ENCODE data around the gene EDA2R. TPM values are rescaled to one million over a fixed set of nuclear protein-coding genes. Genes with fewer than 3 reads are reported as not detected.

The EDA2R gene, protein sequence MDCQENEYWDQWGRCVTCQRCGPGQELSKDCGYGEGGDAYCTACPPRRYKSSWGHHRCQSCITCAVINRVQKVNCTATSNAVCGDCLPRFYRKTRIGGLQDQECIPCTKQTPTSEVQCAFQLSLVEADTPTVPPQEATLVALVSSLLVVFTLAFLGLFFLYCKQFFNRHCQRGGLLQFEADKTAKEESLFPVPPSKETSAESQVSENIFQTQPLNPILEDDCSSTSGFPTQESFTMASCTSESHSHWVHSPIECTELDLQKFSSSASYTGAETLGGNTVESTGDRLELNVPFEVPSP
- total RNA-seq (ENCODE audit: low replicate concordance) = 8.0 and 8.8 TPM in 2 replicates

DNA sequence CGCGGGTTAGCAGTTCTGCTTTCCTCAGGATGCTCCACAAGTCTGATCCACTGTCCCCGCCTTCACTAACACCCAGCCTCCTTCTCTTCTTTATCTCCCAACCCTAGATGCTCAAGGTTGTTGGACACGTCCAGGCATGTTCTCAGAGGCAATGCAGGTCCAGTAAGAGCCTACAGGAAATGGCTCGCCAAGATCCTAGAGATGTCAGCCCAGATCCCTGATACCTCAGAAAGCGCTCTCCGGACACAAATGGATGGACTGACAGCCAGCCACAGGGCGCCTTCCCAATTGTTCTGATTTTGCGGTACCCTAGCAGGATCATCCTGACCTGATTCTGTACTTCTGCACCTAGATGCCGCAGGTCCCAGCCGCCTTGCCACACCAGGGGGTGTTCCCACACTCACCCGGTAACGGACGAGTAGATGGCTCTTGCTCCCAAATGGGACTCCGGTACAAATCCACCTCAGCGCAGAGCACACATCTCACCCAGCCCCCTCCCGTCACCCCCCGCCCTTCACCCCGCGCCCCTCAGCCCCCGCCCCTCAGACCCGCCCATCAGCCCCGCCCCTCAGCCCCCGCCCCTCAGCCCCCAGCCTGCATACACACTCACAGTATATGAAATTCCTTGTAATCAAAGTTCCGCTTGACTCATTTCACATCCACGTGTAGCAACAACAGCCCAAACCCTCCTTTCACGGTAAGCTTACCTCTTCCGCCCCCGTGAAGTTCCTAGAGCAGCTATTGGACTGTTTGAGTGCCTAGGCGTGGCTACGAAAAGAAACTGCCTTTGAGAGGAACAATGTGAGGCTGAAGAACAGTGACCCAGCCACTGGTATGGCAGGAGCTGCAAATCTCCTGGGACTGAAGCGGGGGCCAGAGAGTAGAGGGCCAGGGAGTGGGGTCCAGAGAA lies at the start of gene EDA2R:
EDA2R (minus strand) TSS at position 488 of the 910 bp plus-strand sequence. CDS start 23,058 bp downstream, outside the sequence.
- Histone ChIP-seq H3K36me3 (no peaks in the 10 kb centered on the region), H3K4me2 (peak within 1 kb of the TSS; percentile 72), H3K27ac (no peak within 1 kb of the TSS), H2AFZ (replicated peaks) (peak within 1 kb of the TSS; percentile 42), H3K4me1 (peaks cover 10% of the 10 kb centered on the region), H4K20me1 (ENCODE audit: low read depth) (no peaks in the 10 kb centered on the region), H3K9ac (no peak within 1 kb of the TSS), H3K4me3 (peak within 1 kb of the TSS; percentile 54), H3K9me3 (ENCODE audit: low read depth) (no peaks in the 10 kb centered on the region), H3K79me2 (ENCODE audit: low read depth) (peaks cover 9% of the 10 kb centered on the region), H3F3A (ENCODE audit: low read depth) (peaks cover 6% of the 10 kb centered on the region), H3K27me3 (no peaks in the 10 kb centered on the region)
- peak; percentile 83 for DNase-seq (ENCODE audit: low spot score)
- Mint-ChIP-seq H3K27ac (no peak within 1 kb of the TSS), H3K36me3 (no peaks in the 10 kb centered on the region), H3K4me1 (peaks cover 9% of the 10 kb centered on the region), H3K27me3 (ENCODE audit: insufficient read depth, low read depth) (peaks cover 2% of the 10 kb centered on the region), H3K9me3 (peaks cover 5% of the 10 kb centered on the region), H3K4me3 (peak within 1 kb of the TSS; percentile 83)
- no peak for TF ChIP-seq EZH2phosphoT487 (IDR thresholded peaks at IDR 0.05)
- no peak for TF ChIP-seq EZH2 (IDR thresholded peaks at IDR 0.05)
- TF ChIP-seq, protein P1, sequence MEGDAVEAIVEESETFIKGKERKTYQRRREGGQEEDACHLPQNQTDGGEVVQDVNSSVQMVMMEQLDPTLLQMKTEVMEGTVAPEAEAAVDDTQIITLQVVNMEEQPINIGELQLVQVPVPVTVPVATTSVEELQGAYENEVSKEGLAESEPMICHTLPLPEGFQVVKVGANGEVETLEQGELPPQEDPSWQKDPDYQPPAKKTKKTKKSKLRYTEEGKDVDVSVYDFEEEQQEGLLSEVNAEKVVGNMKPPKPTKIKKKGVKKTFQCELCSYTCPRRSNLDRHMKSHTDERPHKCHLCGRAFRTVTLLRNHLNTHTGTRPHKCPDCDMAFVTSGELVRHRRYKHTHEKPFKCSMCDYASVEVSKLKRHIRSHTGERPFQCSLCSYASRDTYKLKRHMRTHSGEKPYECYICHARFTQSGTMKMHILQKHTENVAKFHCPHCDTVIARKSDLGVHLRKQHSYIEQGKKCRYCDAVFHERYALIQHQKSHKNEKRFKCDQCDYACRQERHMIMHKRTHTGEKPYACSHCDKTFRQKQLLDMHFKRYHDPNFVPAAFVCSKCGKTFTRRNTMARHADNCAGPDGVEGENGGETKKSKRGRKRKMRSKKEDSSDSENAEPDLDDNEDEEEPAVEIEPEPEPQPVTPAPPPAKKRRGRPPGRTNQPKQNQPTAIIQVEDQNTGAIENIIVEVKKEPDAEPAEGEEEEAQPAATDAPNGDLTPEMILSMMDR (IDR thresholded peaks at IDR 0.05) = no peak

GRCh38 chrX:66684196-66684595 lies 45.3 kb upstream of the EDA2R start:
- Histone ChIP-seq H3K4me3 (no peak overlapping the region), H3K79me2 (ENCODE audit: low read depth) (no peaks in the 10 kb centered on the region), H3F3A (ENCODE audit: low read depth) (no peaks in the 10 kb centered on the region), H3K36me3 (no peaks in the 10 kb centered on the region), H3K4me2 (no peak overlapping the region), H3K27ac (no peak overlapping the region), H3K9me3 (ENCODE audit: low read depth) (no peaks in the 10 kb centered on the region), H2AFZ (replicated peaks) (no peak overlapping the region), H4K20me1 (ENCODE audit: low read depth) (no peaks in the 10 kb centered on the region), H3K9ac (no peak overlapping the region), H3K4me1 (no peaks in the 10 kb centered on the region), H3K27me3 (no peaks in the 10 kb centered on the region)
- Mint-ChIP-seq H3K4me3 (no peak overlapping the region), H3K27ac (no peak overlapping the region), H3K27me3 (ENCODE audit: insufficient read depth, low read depth) (peaks cover 2% of the 10 kb centered on the region), H3K4me1 (no peaks in the 10 kb centered on the region), H3K9me3 (no peaks in the 10 kb centered on the region), H3K36me3 (no peaks in the 10 kb centered on the region)
- DNase-seq (ENCODE audit: low spot score) = no peak
- TF ChIP-seq EZH2phosphoT487 (IDR thresholded peaks at IDR 0.05) (no peak), EZH2 (IDR thresholded peaks at IDR 0.05) (no peak)
- TF ChIP-seq, protein P1 (IDR thresholded peaks at IDR 0.05) = no peak

DNA sequence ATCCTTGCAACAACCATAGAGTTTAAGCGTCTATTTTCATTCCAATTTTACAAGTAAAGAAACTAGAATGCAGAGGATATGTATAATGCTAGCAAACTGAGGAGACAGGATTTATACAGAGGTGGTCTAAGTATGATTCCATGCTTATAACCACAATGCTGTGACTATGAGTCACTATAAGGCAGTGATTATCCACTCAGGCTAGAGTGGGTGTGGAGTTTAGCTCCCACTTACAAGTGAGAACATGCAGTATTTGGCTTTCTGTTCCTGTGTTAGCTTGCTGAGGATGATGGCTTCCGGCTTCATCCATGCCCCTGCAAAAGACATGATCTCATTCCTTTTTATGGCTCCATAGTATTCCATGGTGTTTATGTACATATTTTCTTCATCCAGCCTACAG lies 41.6 kb upstream of the EDA2R start:
- H3K27ac Mint-ChIP-seq = no peak overlapping the region
- H3K27ac ChIP-seq = no peak overlapping the region
- H3K4me2 ChIP-seq = no peak overlapping the region
- peaks cover 2% of the 10 kb centered on the region for H3K27me3 Mint-ChIP-seq (ENCODE audit: insufficient read depth, low read depth)
- no peak overlapping the region for H3K4me3 ChIP-seq
- no peak overlapping the region for H2AFZ ChIP-seq (replicated peaks)
- H3K27me3 ChIP-seq = no peaks in the 10 kb centered on the region
- H3F3A ChIP-seq (ENCODE audit: low read depth) = no peaks in the 10 kb centered on the region
- no peaks in the 10 kb centered on the region for H3K36me3 Mint-ChIP-seq
- TF ChIP-seq, protein P1 (IDR thresholded peaks at IDR 0.05) = no peak
- no peak for TF ChIP-seq EZH2 (IDR thresholded peaks at IDR 0.05)
- TF ChIP-seq EZH2phosphoT487 (IDR thresholded peaks at IDR 0.05) = no peak
- H3K4me3 Mint-ChIP-seq = no peak overlapping the region
- no peaks in the 10 kb centered on the region for H3K36me3 ChIP-seq
- H3K79me2 ChIP-seq (ENCODE audit: low read depth) = no peaks in the 10 kb centered on the region
- H3K9me3 Mint-ChIP-seq = no peaks in the 10 kb centered on the region
- no peaks in the 10 kb centered on the region for H3K4me1 ChIP-seq
- no peaks in the 10 kb centered on the region for H3K4me1 Mint-ChIP-seq
- H3K9me3 ChIP-seq (ENCODE audit: low read depth) = no peaks in the 10 kb centered on the region
- no peaks in the 10 kb centered on the region for H4K20me1 ChIP-seq (ENCODE audit: low read depth)
- no peak for DNase-seq (ENCODE audit: low spot score)
- no peak overlapping the region for H3K9ac ChIP-seq

Measured in neural progenitor cell (in vitro differentiated cells).